ENCODE results near the gene MRPS10.

Gene MRPS10

GRCh38 chr6:42217519-42218367 lies at the start of gene MRPS10:
TSS of gene MRPS10 (minus strand) at chr6:42217861. CDS start at chr6:42217849, 12 bp downstream.
- DNase-seq (ENCODE audit: extremely low read depth, low read depth) = peak; percentile 80
- TF ChIP-seq CTCF (IDR thresholded peaks at IDR 0.05; ENCODE audit: low read depth, low read length) = no peak

- TF ChIP-seq CTCF (IDR thresholded peaks at IDR 0.05; ENCODE audit: low read depth, low read length) = no peak
- no peak for DNase-seq (ENCODE audit: extremely low read depth, low read depth)
Observed at GRCh38 chr6:42266538-42266937, 48.9 kb upstream of the MRPS10 start.

GRCh38 chr6:42264852-42265390 lies 47.3 kb upstream of the MRPS10 start:
- no peak for TF ChIP-seq CTCF (IDR thresholded peaks at IDR 0.05; ENCODE audit: low read depth, low read length)
- no peak for DNase-seq (ENCODE audit: extremely low read depth, low read depth)

- no peak for DNase-seq (ENCODE audit: extremely low read depth, low read depth)
- no peak for TF ChIP-seq CTCF (IDR thresholded peaks at IDR 0.05; ENCODE audit: low read depth, low read length)
Observed at GRCh38 chr6:42264162-42264851, 46.6 kb upstream of the MRPS10 start.

GRCh38 chr6:42263165-42263728 lies 45.6 kb upstream of the MRPS10 start:
- TF ChIP-seq CTCF (IDR thresholded peaks at IDR 0.05; ENCODE audit: low read depth, low read length) = no peak
- DNase-seq (ENCODE audit: extremely low read depth, low read depth) = no peak

GRCh38 chr6:42260972-42261371 lies 43.3 kb upstream of the MRPS10 start:
- TF ChIP-seq CTCF (IDR thresholded peaks at IDR 0.05; ENCODE audit: low read depth, low read length) = peak; percentile 46
- no peak for DNase-seq (ENCODE audit: extremely low read depth, low read depth)
